Prostate gland (tissue), 2 donors: Measurements from ENCODE around the gene CCDC83.

Experiments used
- CTCF ChIP-seq, 4 experiments: fragments of 200-600 bp in 2 of 4; fragments of 450-650 bp in 2 of 4; sonication (generic) in 2 of 4; IDR thresholded peaks; 1 replicate in 3 of 4; 2 replicates in 1 of 4; pipeline ENCODE4 v1.5.1; 2016 to 2019; ENCODE audit warnings: antibody characterized with exemption in 4 of 4, mild to moderate bottlenecking in 2 of 4, moderate library complexity in 2 of 4
- POLR2A ChIP-seq: fragments of 450-650 bp; IDR thresholded peaks from one replicate; pipeline ENCODE4 v1.6.1; 2016; ENCODE audit warnings: antibody characterized with exemption, mild to moderate bottlenecking
- POLR2AphosphoS5 ChIP-seq: sonication (generic); formaldehyde crosslinking; IDR thresholded peaks from one replicate; pipeline ENCODE4 v1.6.1; 2017; ENCODE audit warnings: antibody characterized with exemption

GRCh38 chr11:85945788-85946187, 90.6 kb downstream of the CCDC83 start:
- no peak for TF ChIP-seq POLR2A
- no peak for TF ChIP-seq CTCF (IDR thresholded peaks at IDR 0.05)
- no peak for TF ChIP-seq POLR2AphosphoS5
